ENCODE results near the gene ACVR1. TPM values are rescaled to one million over a fixed set of nuclear protein-coding genes. Genes with fewer than 3 reads are reported as not detected.

Gene ACVR1
- total RNA-seq, 1 donor from 2014 or later = 66.6 TPM

GRCh38 chr2:157787364-157787938 lies 88.7 kb downstream of the ACVR1 start:
- Mint-ChIP-seq H3K4me1 (ENCODE audit: unreplicated experiment) (peaks cover 48% of the 10 kb centered on the region), H3K9me3 (ENCODE audit: unreplicated experiment) (no peaks in the 10 kb centered on the region), H3K27ac (ENCODE audit: unreplicated experiment) (no peak overlapping the region), H3K27me3 (ENCODE audit: unreplicated experiment) (no peaks in the 10 kb centered on the region), H3K4me3 (ENCODE audit: unreplicated experiment) (no peak overlapping the region), H3K36me3 (ENCODE audit: unreplicated experiment) (peaks cover 7% of the 10 kb centered on the region)
- DNase-seq (ENCODE audit: extremely low spot score, unreplicated experiment) = no peak
- TF ChIP-seq CTCF (IDR thresholded peaks at IDR 0.05) = no peak

GRCh38 chr2:157786663-157787363 lies 89.3 kb downstream of the ACVR1 start:
- Mint-ChIP-seq H3K4me3 (ENCODE audit: unreplicated experiment) (no peak overlapping the region), H3K4me1 (ENCODE audit: unreplicated experiment) (peaks cover 54% of the 10 kb centered on the region), H3K9me3 (ENCODE audit: unreplicated experiment) (no peaks in the 10 kb centered on the region), H3K27me3 (ENCODE audit: unreplicated experiment) (no peaks in the 10 kb centered on the region), H3K27ac (ENCODE audit: unreplicated experiment) (no peak overlapping the region), H3K36me3 (ENCODE audit: unreplicated experiment) (peaks cover 7% of the 10 kb centered on the region)
- DNase-seq (ENCODE audit: extremely low spot score, unreplicated experiment) = no peak
- TF ChIP-seq CTCF (IDR thresholded peaks at IDR 0.05) = no peak

GRCh38 chr2:157785866-157786662 lies 90.1 kb downstream of the ACVR1 start:
- Mint-ChIP-seq H3K4me3 (ENCODE audit: unreplicated experiment) (no peak overlapping the region), H3K27me3 (ENCODE audit: unreplicated experiment) (no peaks in the 10 kb centered on the region), H3K36me3 (ENCODE audit: unreplicated experiment) (peaks cover 7% of the 10 kb centered on the region), H3K9me3 (ENCODE audit: unreplicated experiment) (no peaks in the 10 kb centered on the region), H3K27ac (ENCODE audit: unreplicated experiment) (no peak overlapping the region), H3K4me1 (ENCODE audit: unreplicated experiment) (peaks cover 56% of the 10 kb centered on the region)
- DNase-seq (ENCODE audit: extremely low spot score, unreplicated experiment) = no peak
- TF ChIP-seq CTCF (IDR thresholded peaks at IDR 0.05) = no peak

GRCh38 chr2:157785200-157785599 lies 90.9 kb downstream of the ACVR1 start:
- TF ChIP-seq CTCF (IDR thresholded peaks at IDR 0.05) = no peak
- Mint-ChIP-seq H3K9me3 (ENCODE audit: unreplicated experiment) (no peaks in the 10 kb centered on the region), H3K27me3 (ENCODE audit: unreplicated experiment) (no peaks in the 10 kb centered on the region), H3K4me3 (ENCODE audit: unreplicated experiment) (no peak overlapping the region), H3K36me3 (ENCODE audit: unreplicated experiment) (peaks cover 10% of the 10 kb centered on the region), H3K4me1 (ENCODE audit: unreplicated experiment) (peaks cover 56% of the 10 kb centered on the region), H3K27ac (ENCODE audit: unreplicated experiment) (peak overlapping the region; percentile 27)
- DNase-seq (ENCODE audit: extremely low spot score, unreplicated experiment) = no peak

GRCh38 chr2:157784823-157785175 lies 91.3 kb downstream of the ACVR1 start:
- Mint-ChIP-seq H3K4me3 (ENCODE audit: unreplicated experiment) (peak overlapping the region; percentile 63), H3K36me3 (ENCODE audit: unreplicated experiment) (peaks cover 12% of the 10 kb centered on the region), H3K4me1 (ENCODE audit: unreplicated experiment) (peaks cover 56% of the 10 kb centered on the region)

More at GRCh38 chr2:157784823-157785175, 91.3 kb downstream of the ACVR1 start:
- TF ChIP-seq CTCF (IDR thresholded peaks at IDR 0.05) = no peak
- Mint-ChIP-seq H3K9me3 (ENCODE audit: unreplicated experiment) (no peaks in the 10 kb centered on the region), H3K27ac (ENCODE audit: unreplicated experiment) (peak overlapping the region; percentile 89), H3K27me3 (ENCODE audit: unreplicated experiment) (no peaks in the 10 kb centered on the region)
- DNase-seq (ENCODE audit: extremely low spot score, unreplicated experiment) = no peak

Data from osteocyte (in vitro differentiated cells).